ENCODE data around the gene PLD3. TPM values are rescaled to one million over a fixed set of nuclear protein-coding genes. Genes with fewer than 3 reads are reported as not detected.

The PLD3 gene
- polyA plus RNA-seq, 1 experiment: 395 TPM

- TF ChIP-seq CTCF (IDR thresholded peaks at IDR 0.05; ENCODE audit: low read depth, low read length): no peak
- DNase-seq (ENCODE audit: low read depth, low spot score): no peak
- H3K27ac ChIP-seq (ENCODE audit: low read depth, low read length): no peak overlapping the region
- POLR2A ChIA-PET: interaction anchor here (1.1 kb wide), 1 partner anchor 49 kb away, joined by 3 read pairs; no protein-coding TSS in a partner anchor
- no peak overlapping the region for H3K4me3 ChIP-seq (ENCODE audit: low read depth, low read length)
- no peaks in the 10 kb centered on the region for H3K9me3 ChIP-seq (ENCODE audit: control insufficient read depth, insufficient read depth, low read length)
- CTCF ChIA-PET: interaction anchor here (1.1 to 1.4 kb wide), 2 partner anchors 10 to 231 kb away, joined by 3 read pairs; no protein-coding TSS in a partner anchor
- H3K27me3 ChIP-seq (ENCODE audit: control insufficient read depth, insufficient read depth, low read length): no peaks in the 10 kb centered on the region
These were observed 23.3 kb downstream of the PLD3 start for GRCh38 chr19:40371802-40372122.

GRCh38 chr19:40374084-40374483 lies 25.6 kb downstream of the PLD3 start:
- Histone ChIP-seq H3K4me3 (ENCODE audit: low read depth, low read length) (no peak overlapping the region), H3K27me3 (ENCODE audit: control insufficient read depth, insufficient read depth, low read length) (no peaks in the 10 kb centered on the region), H3K9me3 (ENCODE audit: control insufficient read depth, insufficient read depth, low read length) (no peaks in the 10 kb centered on the region), H3K27ac (ENCODE audit: low read depth, low read length) (no peak overlapping the region)
- DNase-seq (ENCODE audit: low read depth, low spot score): no peak
- ChIA-PET POLR2A (no interaction called here), CTCF (no interaction called here)
- no peak for TF ChIP-seq CTCF (IDR thresholded peaks at IDR 0.05; ENCODE audit: low read depth, low read length)

DNA sequence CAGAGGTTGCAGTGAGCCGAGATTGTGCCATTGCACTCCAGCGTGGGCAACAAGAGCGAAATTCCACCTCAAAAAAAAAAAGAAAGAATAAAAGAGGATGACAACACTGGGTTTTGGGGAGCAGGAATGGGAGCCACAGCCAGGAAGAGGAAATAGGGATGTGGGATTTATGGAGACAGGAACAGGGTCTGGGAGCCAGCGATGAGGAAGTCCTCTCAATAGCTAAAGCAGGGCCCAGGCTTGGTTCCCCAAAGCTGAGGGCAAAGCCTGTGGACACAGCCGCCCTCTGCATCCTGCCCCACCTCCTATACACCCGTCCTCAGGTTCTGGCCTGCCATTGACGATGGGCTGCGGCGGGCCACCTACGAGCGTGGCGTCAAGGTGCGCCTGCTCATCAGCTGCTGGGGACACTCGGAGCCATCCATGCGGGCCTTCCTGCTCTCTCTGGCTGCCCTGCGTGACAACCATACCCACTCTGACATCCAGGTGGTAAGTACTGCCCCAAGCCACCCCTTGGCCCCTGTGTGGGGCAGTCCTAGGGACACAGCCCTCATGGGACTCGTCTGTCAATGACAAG lies 27.9 kb downstream of the PLD3 start:
- ChIA-PET POLR2A (no interaction called here), CTCF (no interaction called here)
- Histone ChIP-seq H3K27me3 (ENCODE audit: control insufficient read depth, insufficient read depth, low read length) (no peaks in the 10 kb centered on the region), H3K9me3 (ENCODE audit: control insufficient read depth, insufficient read depth, low read length) (no peaks in the 10 kb centered on the region), H3K27ac (ENCODE audit: low read depth, low read length) (no peak overlapping the region), H3K4me3 (ENCODE audit: low read depth, low read length) (no peak overlapping the region)
- no peak for DNase-seq (ENCODE audit: low read depth, low spot score)
- TF ChIP-seq CTCF (IDR thresholded peaks at IDR 0.05; ENCODE audit: low read depth, low read length): no peak

DNA sequence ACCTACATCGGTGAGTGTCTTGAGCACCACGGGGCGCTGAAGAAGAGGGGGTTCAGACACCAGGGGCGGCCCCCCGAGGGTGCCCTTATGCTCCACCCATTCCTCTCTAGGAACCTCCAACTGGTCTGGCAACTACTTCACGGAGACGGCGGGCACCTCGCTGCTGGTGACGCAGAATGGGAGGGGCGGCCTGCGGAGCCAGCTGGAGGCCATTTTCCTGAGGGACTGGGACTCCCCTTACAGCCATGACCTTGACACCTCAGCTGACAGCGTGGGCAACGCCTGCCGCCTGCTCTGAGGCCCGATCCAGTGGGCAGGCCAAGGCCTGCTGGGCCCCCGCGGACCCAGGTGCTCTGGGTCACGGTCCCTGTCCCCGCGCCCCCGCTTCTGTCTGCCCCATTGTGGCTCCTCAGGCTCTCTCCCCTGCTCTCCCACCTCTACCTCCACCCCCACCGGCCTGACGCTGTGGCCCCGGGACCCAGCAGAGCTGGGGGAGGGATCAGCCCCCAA lies 29.4 kb downstream of the PLD3 start:
- POLR2A ChIA-PET: no interaction called here
- Histone ChIP-seq H3K27me3 (ENCODE audit: control insufficient read depth, insufficient read depth, low read length) (no peaks in the 10 kb centered on the region), H3K27ac (ENCODE audit: low read depth, low read length) (no peak overlapping the region), H3K9me3 (ENCODE audit: control insufficient read depth, insufficient read depth, low read length) (no peaks in the 10 kb centered on the region), H3K4me3 (ENCODE audit: low read depth, low read length) (no peak overlapping the region)
- CTCF ChIA-PET: no interaction called here
- TF ChIP-seq CTCF (IDR thresholded peaks at IDR 0.05; ENCODE audit: low read depth, low read length): no peak
- DNase-seq (ENCODE audit: low read depth, low spot score): no peak

GRCh38 chr19:40378509-40378908 lies 30.0 kb downstream of the PLD3 start:
- Histone ChIP-seq H3K4me3 (ENCODE audit: low read depth, low read length) (no peak overlapping the region), H3K27ac (ENCODE audit: low read depth, low read length) (no peak overlapping the region), H3K9me3 (ENCODE audit: control insufficient read depth, insufficient read depth, low read length) (no peaks in the 10 kb centered on the region), H3K27me3 (ENCODE audit: control insufficient read depth, insufficient read depth, low read length) (no peaks in the 10 kb centered on the region)
- ChIA-PET POLR2A (no interaction called here), CTCF (no interaction called here)
- no peak for DNase-seq (ENCODE audit: low read depth, low spot score)
- no peak for TF ChIP-seq CTCF (IDR thresholded peaks at IDR 0.05; ENCODE audit: low read depth, low read length)
